HEK293T (cell line): ENCODE data around the gene SKIC2.

ENCODE experiments used
- ARNT ChIP-seq: fragments of 450-650 bp; IDR thresholded peaks from 2 replicates; pipeline ENCODE4 v1.6.1; 2017; ENCODE audit warnings: mild to moderate bottlenecking
- BHLHE40 ChIP-seq: fragments of 450-650 bp; IDR thresholded peaks from 2 replicates; pipeline ENCODE4 v1.6.1; 2016; ENCODE audit warnings: mild to moderate bottlenecking, moderate library complexity, borderline replicate concordance
- FOXA1 ChIP-seq: fragments of 450-650 bp; IDR thresholded peaks from 2 replicates; pipeline ENCODE4 v1.6.1; 2016; ENCODE audit warnings: mild to moderate bottlenecking
- L3MBTL2 ChIP-seq: fragments of 450-650 bp; conservative IDR thresholded peaks from 2 replicates; pipeline ENCODE4 v1.6.1; 2016; ENCODE audit warnings: mild to moderate bottlenecking

DNA sequence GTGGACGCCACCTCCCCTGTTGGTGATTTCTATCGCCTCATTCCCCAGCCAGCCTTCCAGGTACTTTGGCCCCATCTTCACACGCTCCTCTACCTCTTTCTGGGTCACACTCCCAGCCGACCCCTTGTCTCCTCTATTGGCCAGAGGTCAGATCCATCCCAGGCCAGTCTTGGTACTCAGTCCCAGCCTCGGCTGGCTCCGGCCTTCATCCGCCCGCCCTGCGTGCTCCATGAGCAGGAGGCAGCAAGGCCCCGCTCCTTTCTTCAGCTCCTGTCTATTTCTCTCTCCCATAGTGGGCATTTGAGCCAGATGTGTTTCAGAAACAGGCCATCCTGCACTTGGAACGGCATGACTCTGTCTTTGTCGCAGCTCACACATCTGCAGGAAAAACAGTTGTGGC, 2.6 kb downstream of the SKIC2 start:
- TF ChIP-seq L3MBTL2 (no peak), ARNT (no peak), FOXA1 (no peak), BHLHE40 (no peak)
